Sigmoid colon (tissue), 3 donors: ENCODE data around the gene PLEKHH1.

Experiments used
- POLR2A ChIP-seq, 2 donors: fragments of 450-650 bp; IDR thresholded peaks; one replicate each; pipeline ENCODE4 v1.6.1; 2016; ENCODE audit warnings: antibody characterized with exemption in 2 of 2, mild to moderate bottlenecking in 2 of 2, moderate library complexity in 2 of 2
- TF ChIP-seq, protein P1 (sequence below), 4 experiments: fragments of 450-650 bp in 3 of 4; fragments of 200-600 bp in 1 of 4; IDR thresholded peaks; one replicate each; pipeline ENCODE4 v1.5.1; 2016 to 2019; ENCODE audit warnings: antibody characterized with exemption in 4 of 4, mild to moderate bottlenecking in 3 of 4, moderate library complexity in 2 of 4

DNA sequence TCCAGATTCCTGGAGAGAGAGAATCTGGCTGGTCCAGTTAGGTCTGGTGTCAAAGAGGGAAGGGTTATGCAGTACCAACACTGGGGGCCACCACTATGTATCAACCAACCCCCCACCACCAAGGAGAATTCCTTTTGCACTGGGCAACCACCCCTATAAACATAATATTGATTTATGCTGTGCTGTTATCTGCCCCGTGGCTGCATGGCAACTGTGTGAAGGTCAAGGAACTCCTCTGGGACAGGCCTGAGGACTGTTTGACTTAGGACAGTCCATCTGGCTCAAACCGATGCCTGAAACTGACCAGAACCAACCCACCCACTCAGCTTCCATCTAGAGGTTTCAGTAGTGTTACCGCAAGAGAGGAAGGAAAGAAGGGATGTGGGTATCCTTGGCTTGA is 20.5 kb downstream of the PLEKHH1 start:
- TF ChIP-seq, protein P1, sequence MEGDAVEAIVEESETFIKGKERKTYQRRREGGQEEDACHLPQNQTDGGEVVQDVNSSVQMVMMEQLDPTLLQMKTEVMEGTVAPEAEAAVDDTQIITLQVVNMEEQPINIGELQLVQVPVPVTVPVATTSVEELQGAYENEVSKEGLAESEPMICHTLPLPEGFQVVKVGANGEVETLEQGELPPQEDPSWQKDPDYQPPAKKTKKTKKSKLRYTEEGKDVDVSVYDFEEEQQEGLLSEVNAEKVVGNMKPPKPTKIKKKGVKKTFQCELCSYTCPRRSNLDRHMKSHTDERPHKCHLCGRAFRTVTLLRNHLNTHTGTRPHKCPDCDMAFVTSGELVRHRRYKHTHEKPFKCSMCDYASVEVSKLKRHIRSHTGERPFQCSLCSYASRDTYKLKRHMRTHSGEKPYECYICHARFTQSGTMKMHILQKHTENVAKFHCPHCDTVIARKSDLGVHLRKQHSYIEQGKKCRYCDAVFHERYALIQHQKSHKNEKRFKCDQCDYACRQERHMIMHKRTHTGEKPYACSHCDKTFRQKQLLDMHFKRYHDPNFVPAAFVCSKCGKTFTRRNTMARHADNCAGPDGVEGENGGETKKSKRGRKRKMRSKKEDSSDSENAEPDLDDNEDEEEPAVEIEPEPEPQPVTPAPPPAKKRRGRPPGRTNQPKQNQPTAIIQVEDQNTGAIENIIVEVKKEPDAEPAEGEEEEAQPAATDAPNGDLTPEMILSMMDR (IDR thresholded peaks at IDR 0.05): no peak
- no peak for TF ChIP-seq POLR2A (IDR thresholded peaks at IDR 0.05)
